Right kidney (tissue), 1 donor: ENCODE data around the gene MARS1.
"Not testable (repeated sequence)": the region's sequence is repeated elsewhere in the genome, so short reads cannot be mapped to it uniquely, and the experiment has no call there.

Source experiments
- DNase-seq: peaks from one replicate; pipeline ENCODE4 v3.0.0-alpha.2; 2016

MARS1 gene

DNA sequence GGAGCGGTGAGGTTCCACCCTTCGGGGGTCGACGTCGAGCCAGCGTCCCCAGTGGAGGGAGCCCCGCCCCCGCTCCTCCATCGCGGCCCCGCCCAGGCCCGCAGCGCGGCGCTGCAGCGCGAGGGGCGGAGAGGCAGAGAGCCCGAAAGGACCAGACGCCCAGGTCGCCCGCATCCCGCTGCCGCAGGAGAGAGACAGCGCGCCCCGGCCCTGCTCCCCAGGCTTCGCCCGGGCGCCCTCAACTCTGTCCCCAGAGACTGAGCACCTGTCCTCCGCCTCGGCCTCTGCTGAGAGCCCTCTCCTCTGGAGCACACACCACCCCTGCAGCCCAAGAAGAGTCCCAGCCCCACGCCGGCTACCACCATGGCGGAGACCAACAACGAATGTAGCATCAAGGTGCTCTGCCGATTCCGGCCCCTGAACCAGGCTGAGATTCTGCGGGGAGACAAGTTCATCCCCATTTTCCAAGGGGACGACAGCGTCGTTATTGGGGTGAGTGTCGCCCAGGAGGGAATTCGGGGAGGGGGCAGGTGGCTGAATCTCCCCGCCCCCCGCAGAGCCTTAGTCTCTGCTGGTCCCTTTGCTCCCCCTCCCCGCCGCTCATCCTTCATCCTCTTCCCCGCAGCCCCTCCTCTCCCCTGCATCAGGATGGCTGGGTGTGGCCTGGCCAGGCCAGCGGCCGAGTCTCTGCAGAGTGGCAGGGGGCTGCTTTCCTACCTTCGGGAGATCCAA lies 62.2 kb downstream of the MARS1 start, which contains the start of gene KIF5A:
KIF5A (plus strand) TSS at position 136 of the 732 bp plus-strand sequence; CDS start at position 364, 228 bp downstream.
- peak; percentile 53 for DNase-seq

DNA sequence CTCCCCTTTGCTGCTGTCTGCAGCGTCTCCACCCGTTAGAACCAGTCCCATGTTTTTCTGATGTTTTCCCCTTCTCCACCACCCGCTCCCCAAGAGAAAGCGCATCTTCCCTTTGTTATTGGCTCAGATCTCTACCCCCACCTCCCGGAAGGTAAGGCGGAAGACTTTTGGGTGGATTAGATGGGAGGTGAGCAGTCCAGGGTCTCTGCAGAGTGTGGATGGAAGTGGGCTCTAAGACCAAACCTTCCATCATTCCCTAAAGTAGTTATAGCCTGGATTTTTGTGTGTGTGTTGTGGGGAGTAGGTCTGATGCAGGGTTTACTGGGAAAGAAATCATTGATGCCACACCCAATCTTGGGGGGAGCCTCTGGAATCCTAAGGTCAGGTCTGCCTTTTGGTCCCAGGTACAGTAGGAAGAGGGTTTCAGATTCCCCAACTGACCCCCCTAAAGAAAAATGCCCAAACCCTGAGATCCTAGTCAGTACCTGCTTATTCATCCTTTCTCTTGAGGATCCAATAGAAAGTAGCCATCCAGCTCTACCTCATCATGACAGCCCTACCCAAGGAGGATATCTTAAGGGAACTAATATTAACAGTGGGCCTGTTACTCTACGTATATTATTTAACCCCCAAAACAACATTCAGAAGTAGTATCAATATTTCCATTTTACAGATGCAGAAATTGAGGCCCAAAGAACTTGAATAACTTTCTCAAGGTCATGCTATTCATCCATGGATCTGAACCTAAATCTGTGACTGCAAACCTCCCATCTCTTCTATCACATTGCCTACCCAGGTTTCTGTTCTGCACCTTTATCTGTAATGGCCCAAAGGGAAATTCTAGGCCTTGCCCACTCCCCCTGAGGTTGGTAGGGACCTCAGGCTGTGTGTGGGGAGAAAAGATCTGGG lies 63.0 kb downstream of the MARS1 start:
- DNase-seq = no peak

DNA sequence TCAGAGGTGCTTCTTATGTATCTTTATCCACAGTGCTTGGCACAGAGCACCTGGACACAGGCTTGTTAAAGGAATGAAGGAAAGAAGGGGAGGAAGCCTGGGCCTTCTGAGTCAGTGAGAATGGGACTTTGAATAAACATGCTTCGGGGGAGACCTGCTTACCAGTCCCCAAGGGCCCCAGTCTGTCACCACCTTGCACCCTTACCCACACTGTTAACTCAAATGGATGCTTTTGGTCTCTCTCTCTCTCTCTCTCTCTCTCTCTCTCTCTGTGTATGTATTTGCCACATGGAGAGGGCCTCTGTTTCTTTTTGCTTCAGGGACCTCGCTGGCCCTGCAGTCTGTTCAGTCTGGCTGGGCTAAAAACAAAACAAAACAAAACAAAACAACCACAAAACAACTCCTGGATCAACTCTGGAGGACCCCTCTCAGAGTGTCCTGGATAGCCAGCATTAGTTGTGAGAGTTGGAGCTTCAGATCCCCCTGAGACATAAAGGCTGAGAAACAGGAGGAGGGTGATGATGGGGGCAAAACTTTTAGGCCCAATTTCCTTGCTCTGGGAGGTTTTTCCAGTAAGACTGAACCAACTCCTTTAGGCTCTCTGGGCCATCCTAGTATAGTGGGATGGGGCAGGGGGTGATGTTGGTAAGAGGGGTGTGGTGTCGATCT lies 63.9 kb downstream of the MARS1 start:
- DNase-seq = no peak

DNA sequence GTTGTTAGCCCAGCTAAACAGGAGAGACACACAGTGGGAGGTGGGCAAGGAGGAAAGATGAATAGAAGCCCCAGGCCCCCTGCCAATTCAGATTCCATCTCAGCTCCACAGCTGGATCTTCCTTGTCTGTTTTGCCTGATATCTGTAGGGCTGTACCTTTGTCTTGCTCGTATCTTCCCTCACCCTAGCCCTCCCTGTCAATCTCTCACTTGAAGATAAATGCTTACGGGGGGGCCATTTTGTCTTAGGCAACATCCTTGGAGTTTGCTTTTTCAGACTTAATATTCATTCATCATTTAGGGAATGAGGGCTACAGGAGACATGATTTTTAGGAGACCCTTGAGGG lies 64.4 kb downstream of the MARS1 start:
- DNase-seq = no peak

DNA sequence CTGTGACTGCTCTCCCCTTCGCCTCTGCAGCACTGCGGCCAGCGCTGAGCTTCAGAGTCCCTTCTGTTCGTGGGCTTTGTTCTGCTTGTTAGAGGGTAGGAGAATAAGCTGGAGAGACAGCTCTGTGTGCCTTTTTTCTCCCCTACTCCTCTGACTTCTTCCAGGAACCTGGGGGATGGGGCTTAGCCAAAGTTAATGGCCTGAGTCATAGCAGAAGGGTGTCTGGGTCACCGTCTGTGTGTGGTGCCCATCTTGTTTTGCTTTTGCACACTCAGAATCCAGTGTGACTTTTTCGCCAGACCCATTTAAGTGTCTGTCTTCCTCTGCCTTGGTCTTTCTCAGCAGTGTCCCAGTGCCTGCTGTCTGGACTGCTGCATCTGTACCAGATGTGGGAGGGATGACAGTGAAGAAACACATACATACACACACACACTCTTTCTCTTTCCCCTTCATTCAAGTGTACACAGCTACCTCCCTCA lies 65.0 kb downstream of the MARS1 start:
- no peak for DNase-seq

DNA sequence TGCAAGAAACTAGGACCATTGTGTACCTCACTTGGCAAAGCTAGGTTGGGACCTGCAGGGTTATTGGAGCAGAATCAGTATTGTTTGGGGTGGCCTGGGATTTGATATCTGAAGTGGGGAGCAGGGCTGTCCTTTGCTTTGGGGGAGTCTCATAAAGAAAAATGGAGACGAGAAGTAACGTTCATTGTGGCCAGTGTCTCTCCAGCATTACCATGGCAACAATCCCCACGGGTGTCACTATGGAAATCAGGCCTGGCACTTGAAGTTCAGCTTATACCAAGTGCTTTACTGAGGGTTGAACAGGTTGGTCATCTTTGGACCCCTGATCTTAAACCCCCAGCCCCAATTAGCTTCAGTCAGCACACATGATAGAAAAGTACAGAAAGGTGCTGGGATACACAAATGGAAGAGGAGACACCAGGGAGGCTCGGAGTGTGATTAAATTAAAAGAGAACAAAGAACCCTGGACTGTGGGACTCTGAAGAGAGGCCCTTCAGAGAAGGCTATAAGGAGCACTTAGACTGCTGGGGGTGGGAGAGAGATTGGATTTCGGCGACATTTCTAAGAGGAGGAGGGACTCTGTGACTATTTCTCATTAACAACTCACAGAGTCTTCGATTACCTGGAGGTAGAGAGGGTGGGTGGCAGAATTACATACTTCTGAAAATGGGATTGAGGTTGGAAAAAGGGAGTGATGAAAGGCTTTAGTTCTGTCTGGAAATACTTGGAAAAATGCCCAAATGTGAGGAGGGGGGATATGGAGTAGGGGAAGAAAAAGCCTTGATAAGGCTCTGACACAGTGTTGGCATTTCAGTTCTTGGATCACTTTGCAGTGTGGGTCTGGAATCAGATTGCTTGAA lies 65.7 kb downstream of the MARS1 start:
- DNase-seq = no peak

DNA sequence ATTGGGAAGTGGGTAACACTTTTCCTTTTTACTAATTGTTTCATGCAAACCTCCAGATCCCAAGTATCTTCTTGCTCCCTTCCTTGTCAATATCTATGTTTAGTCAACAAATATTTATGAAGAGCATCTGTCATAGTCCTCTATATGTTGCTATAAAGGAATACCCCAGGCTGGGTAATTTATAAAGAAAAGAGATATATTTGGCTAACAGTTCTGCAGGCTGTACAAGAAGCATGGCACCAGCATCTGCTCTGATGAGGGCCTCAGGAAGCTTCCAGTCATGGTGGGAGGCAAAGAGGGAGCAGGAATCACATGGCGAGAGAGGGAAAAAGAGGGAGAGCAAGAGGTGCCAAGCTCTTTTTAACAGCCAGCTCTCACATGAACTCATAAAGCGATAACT lies 66.6 kb downstream of the MARS1 start:
- DNase-seq = no peak

DNA sequence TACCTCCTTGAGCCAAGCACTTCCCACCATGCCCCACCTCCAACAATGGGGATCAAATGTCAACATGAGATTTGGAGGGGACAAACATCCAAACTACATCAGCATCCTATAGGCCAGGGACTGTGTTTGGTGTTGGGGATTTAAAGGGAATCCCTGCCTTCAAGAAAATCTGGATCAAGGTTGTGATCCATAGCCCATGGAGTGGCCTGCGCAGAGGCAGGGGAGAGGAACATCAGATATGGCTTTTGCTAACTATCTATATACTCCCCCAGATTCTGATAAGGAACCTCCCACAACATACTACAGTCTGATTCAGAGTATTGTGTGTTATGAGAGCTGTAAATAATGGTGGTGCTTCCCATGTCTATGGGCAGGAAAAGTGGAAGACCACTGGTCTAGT lies 67.0 kb downstream of the MARS1 start:
- no peak for DNase-seq

DNA sequence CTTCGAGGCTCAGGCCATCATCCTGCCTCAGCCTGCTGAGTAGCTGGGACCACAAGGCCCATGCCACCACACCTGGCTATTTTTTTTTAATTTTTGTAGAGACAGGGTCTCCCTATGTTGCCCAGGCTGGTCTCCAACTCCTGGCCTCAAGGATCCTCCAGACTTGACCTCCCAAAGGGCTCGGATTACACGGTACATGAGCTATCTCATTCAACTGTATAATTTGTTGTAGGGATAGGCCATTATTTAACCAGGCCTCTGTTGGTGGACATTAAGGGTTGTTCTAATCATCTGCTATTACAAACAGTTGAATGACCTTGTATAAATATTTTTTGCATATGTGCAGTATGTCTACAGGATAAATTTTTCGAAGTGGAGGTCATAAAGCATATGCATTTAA lies 71.0 kb downstream of the MARS1 start:
- DNase-seq = no peak

DNA sequence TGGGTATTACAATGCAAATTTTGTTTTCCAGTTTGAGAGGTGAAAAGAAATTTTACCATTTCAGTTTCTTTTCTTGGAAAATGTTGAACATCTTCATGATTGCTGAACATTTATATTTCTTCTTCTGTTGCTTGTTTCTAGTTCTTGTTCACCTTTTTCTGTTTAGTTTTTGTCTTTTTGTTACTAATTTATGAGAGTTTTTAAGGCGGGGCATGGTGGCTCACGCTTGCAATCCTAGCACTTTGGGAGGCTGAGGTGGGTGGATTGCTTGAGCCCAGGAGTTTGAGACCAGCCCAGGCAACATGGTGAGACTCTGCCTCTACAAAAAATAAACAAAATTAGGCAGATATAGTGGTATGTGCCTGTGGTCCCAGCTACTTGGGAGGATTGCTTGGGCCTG lies 72.6 kb downstream of the MARS1 start:
- no peak for DNase-seq

DNA sequence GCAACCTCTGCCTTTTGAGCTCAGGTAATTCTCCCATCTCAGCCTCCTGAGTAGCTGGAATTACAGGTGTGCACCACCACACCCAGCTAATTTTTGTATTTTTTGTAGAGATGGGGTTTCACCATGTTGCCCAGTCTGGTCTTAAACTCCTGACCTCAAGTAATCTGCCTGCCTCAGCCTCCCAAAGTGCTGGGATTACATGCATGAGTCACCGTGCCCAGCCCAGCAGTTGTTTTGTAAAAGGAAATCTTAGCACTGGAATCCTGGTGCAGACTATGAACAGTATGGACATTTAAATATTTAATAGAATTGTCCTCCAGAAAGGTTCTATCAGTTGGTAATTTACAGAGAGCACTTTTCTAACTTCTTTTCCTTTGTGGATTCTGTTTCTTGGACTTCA lies 73.2 kb downstream of the MARS1 start:
- not testable (repeated sequence) for DNase-seq

DNA sequence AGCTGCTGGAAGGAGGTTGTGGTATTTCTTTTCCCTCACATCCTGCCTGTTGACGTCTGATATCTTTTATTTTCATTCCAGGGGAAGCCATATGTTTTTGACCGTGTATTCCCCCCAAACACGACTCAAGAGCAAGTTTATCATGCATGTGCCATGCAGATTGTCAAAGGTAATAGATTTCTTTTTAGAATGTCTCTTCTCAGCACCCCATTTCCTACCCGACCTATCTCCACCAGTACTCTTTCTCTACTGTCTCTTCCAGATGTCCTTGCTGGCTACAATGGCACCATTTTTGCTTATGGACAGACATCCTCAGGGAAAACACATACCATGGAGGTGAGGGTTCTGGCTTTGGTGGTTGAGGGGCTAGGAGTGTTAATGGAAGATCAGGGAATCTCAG lies 75.5 kb downstream of the MARS1 start:
- DNase-seq = no peak

DNA sequence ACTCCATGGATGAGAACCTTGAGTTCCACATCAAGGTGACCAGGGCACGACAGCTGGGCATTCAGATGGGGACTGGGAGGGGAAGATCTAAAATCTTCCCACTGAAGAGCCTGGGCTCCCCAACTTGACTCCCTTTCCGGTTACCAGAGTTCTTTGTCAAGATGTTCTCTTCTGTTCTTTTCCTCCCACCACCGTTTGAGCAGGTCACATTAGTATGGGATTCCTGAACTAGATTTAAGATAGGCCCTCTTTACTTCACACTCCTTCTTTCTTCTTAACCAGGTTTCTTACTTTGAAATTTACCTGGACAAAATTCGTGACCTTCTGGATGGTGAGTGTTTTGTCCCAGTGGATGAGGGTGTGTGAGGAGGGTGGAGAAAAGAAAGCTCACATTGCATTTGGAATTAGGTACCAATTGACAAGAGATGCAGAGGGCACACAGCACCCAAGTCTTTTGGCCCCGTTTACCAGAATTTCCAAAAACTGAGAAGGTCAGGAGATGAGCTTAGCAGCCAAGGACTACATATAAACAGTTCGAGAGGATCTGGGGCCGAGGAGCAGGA lies 76.4 kb downstream of the MARS1 start:
- DNase-seq = no peak
